HUES64 (cell line): ENCODE results near the gene HOMER3.

ENCODE experiments used
- H3K27ac ChIP-seq: 2 replicates; pipeline ENCODE4 v1.7.0; 2013; ENCODE audit warnings: low read depth, low read length, inconsistent platforms
- H3K27me3 ChIP-seq: 2 replicates; pipeline ENCODE4 v1.6.1; 2013; ENCODE audit warnings: mild to moderate bottlenecking, low read length; ENCODE audit not compliant: insufficient read depth
- H3K36me3 ChIP-seq: 2 replicates; pipeline ENCODE4 v1.6.1; 2013; ENCODE audit warnings: mild to moderate bottlenecking, low read length; ENCODE audit not compliant: insufficient read depth
- H3K4me1 ChIP-seq: 2 replicates; pipeline ENCODE4 v1.6.1; 2013; ENCODE audit warnings: mild to moderate bottlenecking, low read length, moderate library complexity; ENCODE audit not compliant: insufficient read depth
- H3K4me3 ChIP-seq: 2 replicates; pipeline ENCODE4 v1.5.1; 2013; ENCODE audit warnings: mild to moderate bottlenecking, low read length, moderate library complexity
- H3K9ac ChIP-seq: 2 replicates; pipeline ENCODE4 v1.6.1; 2013; ENCODE audit warnings: mild to moderate bottlenecking, low read depth, low read length
- H3K9me3 ChIP-seq: 2 replicates; pipeline ENCODE4 v1.6.1; 2013; ENCODE audit warnings: low read depth, low read length; ENCODE audit not compliant: insufficient read depth
- WGBS: fragments of 150-250, 120-280 bp; methylation state at CpG from one replicate; pipeline ENCODE4 v1.1.7; 2013; ENCODE audit warnings: missing lambda C conversion rate; 5-methylcytosine and 5-hydroxymethylcytosine counted together

Gene HOMER3

GRCh38 chr19:18941628-18942354, 774 bp upstream of the HOMER3 start:
- Histone ChIP-seq H3K27me3 (peaks cover 3% of the 10 kb centered on the region; the same call in 1 of the 2 replicates), H3K9me3 (no peaks in the 10 kb centered on the region), H3K4me3 (peak overlapping the region; percentile 51), H3K4me1 (peaks cover 14% of the 10 kb centered on the region; the same call in 1 of the 2 replicates), H3K36me3 (peaks cover 11% of the 10 kb centered on the region), H3K9ac (0 out of 2 replicates have a peak overlapping the region, but pooled peaks have one; percentile 30), H3K27ac (no peak overlapping the region)
- 66% methylated on average over 18 of the region's 18 CpGs for WGBS

DNA sequence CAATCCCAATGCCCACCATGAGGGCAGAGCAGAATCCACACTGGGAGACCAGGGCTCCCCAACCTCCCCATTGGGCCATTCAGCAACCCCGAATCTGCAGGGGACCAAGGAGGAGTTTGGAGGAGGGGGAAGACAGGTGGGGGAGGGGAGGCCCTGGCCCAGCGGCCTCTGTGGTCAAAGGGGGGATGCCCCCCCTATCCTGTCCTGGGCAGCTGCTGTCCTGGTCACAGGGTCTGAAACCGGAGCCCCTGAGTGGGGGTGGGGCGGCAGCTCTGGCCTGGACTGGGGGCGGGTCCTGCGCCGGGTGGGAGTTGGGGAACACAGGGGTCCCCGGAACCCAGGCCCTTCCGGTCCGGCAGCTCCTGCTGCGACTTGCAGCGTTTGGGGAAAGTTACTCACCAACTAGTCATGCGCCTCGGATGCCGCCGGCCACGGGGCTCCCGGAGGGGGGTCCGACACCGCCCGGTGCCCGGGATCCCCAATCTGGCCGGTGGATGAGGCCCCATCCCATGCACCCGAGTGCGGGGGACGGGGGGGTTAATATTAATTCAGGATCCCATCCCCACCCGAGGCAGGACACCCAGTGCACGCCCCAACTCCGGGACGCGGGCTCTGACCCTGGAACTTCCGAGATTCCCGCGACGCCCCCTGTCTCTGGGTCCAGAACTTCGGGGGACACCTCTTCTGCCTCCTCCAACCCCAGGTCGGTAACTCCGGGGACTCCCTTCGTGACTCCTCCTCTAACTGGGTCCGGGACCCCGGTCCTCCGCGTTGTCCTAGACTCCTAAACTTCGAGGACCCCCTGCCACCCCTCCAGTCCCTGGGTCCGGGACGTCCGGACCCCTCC, 872 bp downstream of the HOMER3 start:
- Histone ChIP-seq H3K27ac (peak overlapping the region; percentile 34), H3K27me3 (peaks cover 3% of the 10 kb centered on the region; the same call in 1 of the 2 replicates), H3K9ac (peak overlapping the region; percentile 81), H3K36me3 (peaks cover 9% of the 10 kb centered on the region), H3K4me1 (peaks cover 14% of the 10 kb centered on the region; the same call in 1 of the 2 replicates), H3K4me3 (peak overlapping the region; percentile 74), H3K9me3 (no peaks in the 10 kb centered on the region)
- under 1% methylated on average over 47 of the region's 47 CpGs for WGBS

DNA sequence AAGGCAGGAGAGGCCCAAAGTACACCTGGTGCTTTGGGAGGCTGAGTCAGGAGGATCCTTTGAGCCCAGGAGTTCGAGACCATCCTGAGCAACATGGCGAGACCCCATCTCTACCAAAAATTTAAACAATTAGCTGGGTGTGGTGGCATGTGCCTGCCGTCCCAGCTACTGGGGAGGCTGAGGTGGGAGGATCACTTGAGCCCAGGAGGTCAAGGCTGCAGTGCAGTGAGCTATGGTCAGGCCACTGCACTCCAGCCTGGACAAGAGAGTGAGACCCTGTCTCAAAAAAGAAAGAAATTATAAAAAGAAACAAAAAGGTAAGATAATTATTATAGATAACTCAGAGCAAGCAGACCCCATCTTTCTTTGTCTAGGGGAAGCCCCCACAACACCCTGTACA, 1.9 kb downstream of the HOMER3 start:
- peaks cover 3% of the 10 kb centered on the region; the same call in 1 of the 2 replicates for H3K27me3 ChIP-seq
- peak overlapping the region; percentile 74 for H3K4me3 ChIP-seq
- no peaks in the 10 kb centered on the region for H3K9me3 ChIP-seq
- no peak overlapping the region for H3K27ac ChIP-seq
- H3K9ac ChIP-seq: no peak overlapping the region
- 92% methylated on average over 3 of the region's 3 CpGs for WGBS
- peaks cover 14% of the 10 kb centered on the region; the same call in 1 of the 2 replicates for H3K4me1 ChIP-seq
- H3K36me3 ChIP-seq: peaks cover 15% of the 10 kb centered on the region

GRCh38 chr19:18933297-18933696, 7.7 kb downstream of the HOMER3 start:
- H3K4me3 ChIP-seq: peak overlapping the region; percentile 45; the same call in 1 of the 2 replicates
- 77% methylated on average over 13 of the region's 13 CpGs for WGBS

GRCh38 chr19:18932216-18932841, 8.7 kb downstream of the HOMER3 start:
- H3K27ac ChIP-seq: no peak overlapping the region
- peak overlapping the region; percentile 59 for H3K4me3 ChIP-seq
- peaks cover 6% of the 10 kb centered on the region; the same call in 1 of the 2 replicates for H3K4me1 ChIP-seq
- no peaks in the 10 kb centered on the region for H3K27me3 ChIP-seq
- H3K9me3 ChIP-seq: no peaks in the 10 kb centered on the region
- 5% methylated on average over 37 of the region's 37 CpGs for WGBS
- H3K36me3 ChIP-seq: peaks cover 31% of the 10 kb centered on the region; the same call in 1 of the 2 replicates
- H3K9ac ChIP-seq: no peak overlapping the region; the same call in 1 of the 2 replicates

More at GRCh38 chr19:18933297-18933696, 7.7 kb downstream of the HOMER3 start:
- no peak overlapping the region for H3K9ac ChIP-seq
- H3K36me3 ChIP-seq: peaks cover 24% of the 10 kb centered on the region
- no peak overlapping the region for H3K27ac ChIP-seq
- peaks cover 6% of the 10 kb centered on the region; the same call in 1 of the 2 replicates for H3K4me1 ChIP-seq
- no peaks in the 10 kb centered on the region for H3K9me3 ChIP-seq
- no peaks in the 10 kb centered on the region for H3K27me3 ChIP-seq

DNA sequence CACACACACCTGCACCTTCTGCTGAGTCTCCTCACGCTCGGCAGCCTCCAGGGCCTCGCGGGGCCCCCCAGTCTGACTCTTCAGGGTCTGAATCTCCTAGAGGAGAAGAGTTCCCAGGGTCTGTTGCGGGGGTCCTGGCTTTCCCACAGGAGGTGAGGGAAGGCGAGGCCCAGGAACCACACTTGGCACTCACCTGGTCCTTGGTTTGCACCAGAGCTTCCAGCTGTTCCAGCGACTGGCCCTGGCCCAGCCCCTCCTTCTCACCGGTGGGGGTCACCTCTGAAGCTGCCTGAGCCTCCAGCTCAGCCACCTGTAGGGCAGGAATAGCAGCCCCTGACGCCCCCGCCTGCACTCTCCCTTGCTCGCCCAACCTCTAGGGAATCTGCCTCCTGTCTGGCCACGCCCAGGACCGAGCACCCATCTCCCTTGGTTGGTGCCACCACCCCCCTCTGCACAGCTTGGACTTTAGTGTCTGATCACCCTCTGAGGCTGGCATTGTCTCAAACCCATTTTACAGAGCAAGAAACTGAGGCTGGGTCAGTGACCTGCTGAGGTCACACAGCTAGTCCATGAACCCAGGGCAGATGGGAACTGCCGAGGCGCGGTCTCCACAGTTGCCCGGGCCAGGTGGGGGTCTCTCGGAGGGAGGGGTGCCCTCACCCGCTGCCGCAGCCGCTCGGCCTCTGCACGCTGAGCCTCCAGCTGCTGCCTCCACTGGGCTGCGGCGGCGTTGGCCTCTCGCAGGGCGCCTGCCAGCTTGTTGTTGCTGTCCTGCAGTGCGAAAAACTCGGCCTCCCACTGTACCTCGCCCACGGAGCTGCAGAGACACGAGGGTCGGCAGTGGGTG, 9.5 kb downstream of the HOMER3 start:
- Histone ChIP-seq H3K9ac (no peak overlapping the region), H3K27ac (no peak overlapping the region), H3K9me3 (no peaks in the 10 kb centered on the region), H3K27me3 (no peaks in the 10 kb centered on the region), H3K4me3 (0 out of 2 replicates have a peak overlapping the region, but pooled peaks have one; percentile 31), H3K4me1 (peaks cover 6% of the 10 kb centered on the region; the same call in 1 of the 2 replicates), H3K36me3 (peaks cover 35% of the 10 kb centered on the region; the same call in 1 of the 2 replicates)
- WGBS: 80% methylated on average over 34 of the region's 34 CpGs

- H3K36me3 ChIP-seq: peaks cover 46% of the 10 kb centered on the region
- H3K4me1 ChIP-seq: peaks cover 6% of the 10 kb centered on the region; the same call in 1 of the 2 replicates
- WGBS: 96% methylated on average over 25 of the region's 25 CpGs
- no peak overlapping the region for H3K27ac ChIP-seq
- no peaks in the 10 kb centered on the region for H3K27me3 ChIP-seq
- H3K9me3 ChIP-seq: no peaks in the 10 kb centered on the region
- H3K9ac ChIP-seq: no peak overlapping the region
- no peak overlapping the region for H3K4me3 ChIP-seq
Measured at GRCh38 chr19:18929311-18929710, 11.7 kb downstream of the HOMER3 start.

- H3K27me3 ChIP-seq: no peaks in the 10 kb centered on the region
- H3K9ac ChIP-seq: no peak overlapping the region
- no peak overlapping the region for H3K27ac ChIP-seq
- peaks cover 4% of the 10 kb centered on the region; the same call in 1 of the 2 replicates for H3K4me1 ChIP-seq
- 94% methylated on average over 26 of the region's 26 CpGs for WGBS
- H3K9me3 ChIP-seq: no peaks in the 10 kb centered on the region
- H3K4me3 ChIP-seq: no peak overlapping the region
- H3K36me3 ChIP-seq: peaks cover 50% of the 10 kb centered on the region
Measured at GRCh38 chr19:18928018-18928805, 12.8 kb downstream of the HOMER3 start.

GRCh38 chr19:18924684-18925213, 16.3 kb downstream of the HOMER3 start:
- H3K9me3 ChIP-seq: no peaks in the 10 kb centered on the region
- H3K27me3 ChIP-seq: no peaks in the 10 kb centered on the region
- H3K36me3 ChIP-seq: peaks cover 61% of the 10 kb centered on the region
- 0 out of 2 replicates have a peak, but pooled peaks cover 2% of the 10 kb centered on the region for H3K4me1 ChIP-seq
- WGBS: 96% methylated on average over 15 of the region's 15 CpGs
- H3K4me3 ChIP-seq: no peak overlapping the region
- no peak overlapping the region for H3K27ac ChIP-seq
- no peak overlapping the region for H3K9ac ChIP-seq
